Lung (tissue), 12 donors: ENCODE data around the gene FAM156A. TPM values are rescaled to one million over a fixed set of nuclear protein-coding genes. Genes with fewer than 3 reads are reported as not detected.
A peak's percentile ranks its signal among the peaks of the same experiment; 100 is the strongest.

Experiments
- ATAC-seq: fragments of 200-7000 bp; cut with Tn5 transposase; one replicate; pipeline ENCODE4 v1.9.1; 2020; ENCODE audit warnings: moderate number of reproducible peaks; ENCODE audit not compliant: insufficient read depth, low FRiP score
- DNase-seq, 3 donors: peaks; one replicate each; pipeline ENCODE4 v3.0.0-alpha.2; 2013 to 2017
- H3K27ac ChIP-seq, 2 donors: one replicate each; pipeline ENCODE4 v1.5.1; 2013; ENCODE audit warnings: mild to moderate bottlenecking in 2 of 2, moderate library complexity in 2 of 2, control low read depth in 1 of 2, inconsistent platforms in 1 of 2, low read depth in 1 of 2, low read length in 1 of 2
- H3K27me3 ChIP-seq, 3 donors: one replicate each; pipeline ENCODE4 v1.5.1; 2013; ENCODE audit warnings: low read length in 2 of 3; ENCODE audit not compliant: control insufficient read depth in 3 of 3, insufficient read depth in 3 of 3
- H3K36me3 ChIP-seq, 4 donors: one replicate each; pipeline ENCODE4 v1.5.1; 2013; ENCODE audit warnings: low read length in 4 of 4, mild to moderate bottlenecking in 1 of 4, moderate library complexity in 1 of 4; ENCODE audit not compliant: control insufficient read depth in 4 of 4, insufficient read depth in 4 of 4
- H3K4me1 ChIP-seq, 5 donors: one replicate each; pipeline ENCODE4 v1.5.1; 2013; ENCODE audit warnings: low read length in 5 of 5, mild to moderate bottlenecking in 2 of 5, moderate library complexity in 1 of 5; ENCODE audit not compliant: control insufficient read depth in 5 of 5, insufficient read depth in 5 of 5
- H3K4me3 ChIP-seq: one replicate; pipeline ENCODE4 v1.5.1; 2013; ENCODE audit warnings: mild to moderate bottlenecking, control low read depth, moderate library complexity
- H3K9ac ChIP-seq, 2 donors: one replicate each; pipeline ENCODE4 v1.5.1; 2013; ENCODE audit warnings: low read length in 2 of 2, control low read depth in 1 of 2; ENCODE audit not compliant: insufficient read depth in 1 of 2
- H3K9me3 ChIP-seq, 4 donors: one replicate each; pipeline ENCODE4 v1.5.1; 2013; ENCODE audit warnings: low read length in 3 of 4, mild to moderate bottlenecking in 1 of 4, moderate library complexity in 1 of 4; ENCODE audit not compliant: control insufficient read depth in 4 of 4, insufficient read depth in 3 of 4
- WGBS, 2 donors: extraction: QIAGEN DNeasy Blood & Tissue Kit; methylation state at CpG; one replicate each; pipeline ENCODE4 v1.1.7; 2013; 5-methylcytosine and 5-hydroxymethylcytosine counted together
- polyA plus RNA-seq, 2 donors: library from polyadenylated mRNA; stranded (reverse); fragments of 200-250 nt; gene quantifications; one replicate each; pipeline ENCODE4 v1.2.1, GENCODE V29; 2013
- total RNA-seq, 2 donors: library from RNA; depleted of rRNA in 1 of 2; stranded (reverse); fragments of >200 nt in 1 of 2; gene quantifications; one replicate each; pipeline ENCODE4 v1.2.1, GENCODE V29; 2014 to 2021
- TF ChIP-seq, protein P1 (sequence below): IDR thresholded peaks from 2 replicates; pipeline ENCODE4 v1.5.1; 2012; ENCODE audit warnings: mild to moderate bottlenecking; ENCODE audit errors: control extremely low read depth, extremely low read depth
- donor health status: control.
- donor health status: control.
- donor health status: Bipolar disorder and iron deficiency.
- donor health status: healthy.
- donor health status: DM: yes; HTN: yes; CAD: no.

Gene FAM156A
- total and polyA plus RNA-seq, 4 donors, result 14.0 to 21.4 (median 17.5) TPM

DNA sequence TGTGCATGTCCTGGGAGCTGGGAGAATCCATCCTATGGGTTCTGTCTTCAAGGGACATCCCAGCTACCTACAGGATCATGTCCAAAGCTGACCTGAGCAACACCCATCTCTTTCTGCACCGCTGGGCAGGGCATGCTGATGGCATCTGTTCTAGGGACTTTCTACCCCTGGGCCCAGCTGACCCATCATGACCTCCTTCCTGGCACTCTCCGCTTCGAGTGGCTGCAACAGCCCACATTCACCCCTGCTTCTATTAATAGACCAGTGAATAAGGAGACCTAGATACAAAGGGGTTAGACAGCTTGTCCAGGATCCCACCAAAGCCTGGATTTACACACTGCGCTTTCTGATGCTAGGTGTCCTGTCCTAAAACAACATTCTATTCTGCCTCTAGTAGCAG, 45.7 kb upstream of the FAM156A start:
- H3K27ac ChIP-seq, result peak overlapping the region in 1 of 2 donors; percentile 23
- no peak overlapping the region for H3K4me3 ChIP-seq
- H3K4me1 ChIP-seq, result peaks cover 0 to 6% (median 1%) of the 10 kb centered on the region in 5 donors
- H3K9ac ChIP-seq, result no peak overlapping the region
- peaks cover 10 to 49% (median 24%) of the 10 kb centered on the region in 3 donors for H3K27me3 ChIP-seq
- DNase-seq, result no peak
- 64 to 68% methylated on average over 3 to 4 of the region's 4 CpGs for WGBS, 2 donors
- H3K9me3 ChIP-seq, result peaks cover 0 to 12% (median 0%) of the 10 kb centered on the region in 4 donors
- H3K36me3 ChIP-seq, result no peaks in the 10 kb centered on the region
- no peak for ATAC-seq
- TF ChIP-seq, protein P1, sequence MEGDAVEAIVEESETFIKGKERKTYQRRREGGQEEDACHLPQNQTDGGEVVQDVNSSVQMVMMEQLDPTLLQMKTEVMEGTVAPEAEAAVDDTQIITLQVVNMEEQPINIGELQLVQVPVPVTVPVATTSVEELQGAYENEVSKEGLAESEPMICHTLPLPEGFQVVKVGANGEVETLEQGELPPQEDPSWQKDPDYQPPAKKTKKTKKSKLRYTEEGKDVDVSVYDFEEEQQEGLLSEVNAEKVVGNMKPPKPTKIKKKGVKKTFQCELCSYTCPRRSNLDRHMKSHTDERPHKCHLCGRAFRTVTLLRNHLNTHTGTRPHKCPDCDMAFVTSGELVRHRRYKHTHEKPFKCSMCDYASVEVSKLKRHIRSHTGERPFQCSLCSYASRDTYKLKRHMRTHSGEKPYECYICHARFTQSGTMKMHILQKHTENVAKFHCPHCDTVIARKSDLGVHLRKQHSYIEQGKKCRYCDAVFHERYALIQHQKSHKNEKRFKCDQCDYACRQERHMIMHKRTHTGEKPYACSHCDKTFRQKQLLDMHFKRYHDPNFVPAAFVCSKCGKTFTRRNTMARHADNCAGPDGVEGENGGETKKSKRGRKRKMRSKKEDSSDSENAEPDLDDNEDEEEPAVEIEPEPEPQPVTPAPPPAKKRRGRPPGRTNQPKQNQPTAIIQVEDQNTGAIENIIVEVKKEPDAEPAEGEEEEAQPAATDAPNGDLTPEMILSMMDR, result no peak

DNA sequence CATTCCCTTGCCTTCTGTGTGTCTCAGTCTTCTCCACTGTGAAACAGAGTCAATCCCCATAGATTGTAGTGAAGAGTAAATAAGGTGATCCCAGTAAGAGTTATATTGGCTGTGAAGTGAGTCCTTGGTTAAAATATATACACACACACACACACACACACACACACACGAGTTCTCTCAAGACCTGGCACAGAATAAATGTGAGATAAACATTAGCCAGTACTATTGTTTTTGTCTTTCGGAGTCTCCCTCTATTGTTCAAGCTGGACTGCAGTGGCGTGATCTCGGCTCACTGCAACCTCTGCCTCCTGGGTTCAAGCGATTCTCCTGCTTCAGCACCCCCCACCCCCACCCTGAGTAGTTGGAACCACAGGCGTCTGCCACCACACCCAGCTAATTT, 44.8 kb upstream of the FAM156A start:
- H3K9ac ChIP-seq, result no peak overlapping the region
- H3K36me3 ChIP-seq, result no peaks in the 10 kb centered on the region
- TF ChIP-seq, protein P1, result no peak
- ATAC-seq (no peak), DNase-seq (no peak)
- no peak overlapping the region for H3K27ac ChIP-seq
- H3K27me3 ChIP-seq, result peaks cover 10 to 48% (median 25%) of the 10 kb centered on the region in 3 donors
- WGBS, 2 donors, result 59 to 61% methylated on average over 6 of the region's 6 CpGs
- H3K9me3 ChIP-seq, result peaks cover 0 to 12% (median 0%) of the 10 kb centered on the region in 4 donors
- H3K4me1 ChIP-seq, result peaks cover 0 to 6% (median 1%) of the 10 kb centered on the region in 5 donors
- H3K4me3 ChIP-seq, result no peak overlapping the region

DNA sequence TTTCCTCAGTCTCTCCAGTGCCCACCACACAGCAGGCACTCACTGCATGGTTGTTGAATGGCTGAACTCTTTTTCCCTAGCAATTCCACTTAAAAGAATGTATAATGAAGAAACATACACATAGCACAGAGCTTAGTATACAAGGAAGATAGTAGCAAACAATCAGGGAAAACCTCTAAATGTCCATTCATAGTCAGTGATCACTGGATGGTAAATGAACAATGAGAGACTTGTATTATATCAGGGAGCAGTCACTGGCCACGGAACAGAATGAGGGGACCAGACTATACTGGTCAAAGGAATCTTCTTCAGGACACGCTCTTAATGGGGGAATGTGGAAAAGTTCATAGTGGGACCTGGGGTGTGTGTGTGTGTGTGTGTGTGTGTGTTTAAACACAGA, 43.6 kb upstream of the FAM156A start:
- H3K36me3 ChIP-seq, result no peaks in the 10 kb centered on the region
- no peak overlapping the region for H3K27ac ChIP-seq
- no peak overlapping the region for H3K9ac ChIP-seq
- DNase-seq, result no peak
- TF ChIP-seq, protein P1, result no peak
- peaks cover 0 to 6% (median 1%) of the 10 kb centered on the region in 5 donors for H3K4me1 ChIP-seq
- H3K9me3 ChIP-seq, result peaks cover 0 to 9% (median 0%) of the 10 kb centered on the region in 4 donors
- no peak overlapping the region for H3K4me3 ChIP-seq
- peaks cover 10 to 48% (median 25%) of the 10 kb centered on the region in 3 donors for H3K27me3 ChIP-seq
- WGBS, 2 donors, result 73 to 100% methylated on average over 2 of the region's 2 CpGs
- ATAC-seq, result no peak
